ENCODE data around the gene TXNRD1.

GRCh38 chr12:104357421-104357952 is 141.9 kb downstream of the TXNRD1 start:
- TF ChIP-seq CTCF (IDR thresholded peaks at IDR 0.05; ENCODE audit: low read depth, low read length, poor library complexity, severe bottlenecking), result no peak
- no peak for TF ChIP-seq EZH2phosphoT487 (IDR thresholded peaks at IDR 0.05; ENCODE audit: borderline replicate concordance, low read length)

All from DOHH2 (cell line).